ENCODE results near the gene TRAPPC10. TPM values are rescaled to one million over a fixed set of nuclear protein-coding genes. Genes with fewer than 3 reads are reported as not detected.

Gene TRAPPC10
- total RNA-seq, 6 experiments from 2014 or later = 15.4 to 25.6 (median 18.4) TPM

GRCh38 chr21:44052830-44053226 lies 40.7 kb downstream of the TRAPPC10 start:
- no peak for TF ChIP-seq POLR2A (IDR thresholded peaks at IDR 0.05)
- TF ChIP-seq CTCF (IDR thresholded peaks at IDR 0.05) = no peak
- no peak overlapping the region for H3K4me3 ChIP-seq
- intact Hi-C loops (cut with DNase I) = no loop called here
- DNase-seq = peak in 1 of 3 donors; percentile 29
- WGBS (ENCODE audit: insufficient coverage, low coverage, low lambda C conversion rate, missing lambda C conversion rate) = 73% methylated on average over 3 of the region's 6 CpGs
- H3K9me3 ChIP-seq = no peaks in the 10 kb centered on the region
- H3K27me3 ChIP-seq = no peaks in the 10 kb centered on the region
- no peak for ATAC-seq
- H3K4me1 ChIP-seq = peaks cover 0 to 15% (median 6%) of the 10 kb centered on the region in 4 donors
- H3K27ac ChIP-seq = peak overlapping the region in 1 of 3 donors; percentile 4
- peaks cover 0 to 28% (median 4%) of the 10 kb centered on the region in 4 donors for H3K36me3 ChIP-seq

GRCh38 chr21:44053567-44053966 lies 41.5 kb downstream of the TRAPPC10 start:
- intact Hi-C loops (cut with DNase I) = no loop called here
- TF ChIP-seq CTCF (IDR thresholded peaks at IDR 0.05) = no peak
- no peak for TF ChIP-seq POLR2A (IDR thresholded peaks at IDR 0.05)
- DNase-seq = no peak
- WGBS (ENCODE audit: insufficient coverage, low coverage, low lambda C conversion rate, missing lambda C conversion rate) = 97% methylated on average over 9 of the region's 9 CpGs
- Histone ChIP-seq H3K4me3 (no peak overlapping the region), H3K4me1 (peaks cover 0 to 15% (median 6%) of the 10 kb centered on the region in 4 donors), H3K27me3 (no peaks in the 10 kb centered on the region), H3K9me3 (no peaks in the 10 kb centered on the region), H3K27ac (no peak overlapping the region), H3K36me3 (peaks cover 0 to 25% (median 4%) of the 10 kb centered on the region in 4 donors)
- no peak for ATAC-seq

- DNase-seq = no peak
- WGBS (ENCODE audit: insufficient coverage, low coverage, low lambda C conversion rate, missing lambda C conversion rate) = 94% methylated on average over 4 of the region's 5 CpGs
- ATAC-seq = peak in 1 of 4 donors; percentile 28
These were observed 42.6 kb downstream of the TRAPPC10 start for GRCh38 chr21:44054710-44055109.

GRCh38 chr21:44057055-44057454 lies 44.9 kb downstream of the TRAPPC10 start:
- DNase-seq (no peak), ATAC-seq (no peak)
- Histone ChIP-seq H3K36me3 (peaks cover 0 to 38% (median 5%) of the 10 kb centered on the region in 4 donors), H3K27me3 (no peaks in the 10 kb centered on the region), H3K4me1 (peaks cover 0 to 4% (median 2%) of the 10 kb centered on the region in 4 donors), H3K9me3 (no peaks in the 10 kb centered on the region), H3K4me3 (no peak overlapping the region), H3K27ac (no peak overlapping the region)
- TF ChIP-seq POLR2A (IDR thresholded peaks at IDR 0.05) (no peak), CTCF (IDR thresholded peaks at IDR 0.05) (no peak)
- intact Hi-C loops (cut with DNase I) = no loop called here
- WGBS (ENCODE audit: insufficient coverage, low coverage, low lambda C conversion rate, missing lambda C conversion rate) = 95% methylated on average over 8 of the region's 9 CpGs

More at GRCh38 chr21:44054710-44055109, 42.6 kb downstream of the TRAPPC10 start:
- Histone ChIP-seq H3K4me3 (no peak overlapping the region), H3K27me3 (no peaks in the 10 kb centered on the region), H3K9me3 (no peaks in the 10 kb centered on the region), H3K27ac (no peak overlapping the region), H3K4me1 (peaks cover 0 to 15% (median 6%) of the 10 kb centered on the region in 4 donors), H3K36me3 (peaks cover 0 to 29% (median 4%) of the 10 kb centered on the region in 4 donors)
- intact Hi-C loops (cut with DNase I) = no loop called here
- no peak for TF ChIP-seq CTCF (IDR thresholded peaks at IDR 0.05)
- no peak for TF ChIP-seq POLR2A (IDR thresholded peaks at IDR 0.05)
